Measurements from ENCODE around the gene SLC51A.

SLC51A gene

GRCh38 chr3:196184881-196185280 lies 31.5 kb upstream of the SLC51A start:
- no peak for TF ChIP-seq CTCF (IDR thresholded peaks at IDR 0.05; ENCODE audit: borderline replicate concordance, insufficient read depth, low read depth, low read length)
- H3K4me3 ChIP-seq (ENCODE audit: low read depth, low read length), result no peak overlapping the region

GRCh38 chr3:196186651-196187573 lies 29.4 kb upstream of the SLC51A start:
- H3K4me3 ChIP-seq (ENCODE audit: low read depth, low read length), result peak overlapping the region; percentile 41
- TF ChIP-seq CTCF (IDR thresholded peaks at IDR 0.05; ENCODE audit: borderline replicate concordance, insufficient read depth, low read depth, low read length), result no peak

- TF ChIP-seq CTCF (IDR thresholded peaks at IDR 0.05; ENCODE audit: borderline replicate concordance, insufficient read depth, low read depth, low read length), result no peak
- no peak overlapping the region for H3K4me3 ChIP-seq (ENCODE audit: low read depth, low read length)
Observed at GRCh38 chr3:196189566-196190347, 26.6 kb upstream of the SLC51A start.

- no peak for TF ChIP-seq CTCF (IDR thresholded peaks at IDR 0.05; ENCODE audit: borderline replicate concordance, insufficient read depth, low read depth, low read length)
- no peak overlapping the region for H3K4me3 ChIP-seq (ENCODE audit: low read depth, low read length)
Observed at GRCh38 chr3:196192036-196192523, 24.3 kb upstream of the SLC51A start.

- H3K4me3 ChIP-seq (ENCODE audit: low read depth, low read length), result no peak overlapping the region
- no peak for TF ChIP-seq CTCF (IDR thresholded peaks at IDR 0.05; ENCODE audit: borderline replicate concordance, insufficient read depth, low read depth, low read length)
Observed at GRCh38 chr3:196192524-196193051, 23.7 kb upstream of the SLC51A start.

- no peak for TF ChIP-seq CTCF (IDR thresholded peaks at IDR 0.05; ENCODE audit: borderline replicate concordance, insufficient read depth, low read depth, low read length)
- no peak overlapping the region for H3K4me3 ChIP-seq (ENCODE audit: low read depth, low read length)
Observed at GRCh38 chr3:196193133-196193735, 23.1 kb upstream of the SLC51A start.
